Myocyte (in vitro differentiated cells): ENCODE data around the gene TAMM41. TPM values are rescaled to one million over a fixed set of nuclear protein-coding genes. Genes with fewer than 3 reads are reported as not detected.
"Not testable (repeated sequence)": the region's sequence is repeated elsewhere in the genome, so short reads cannot be mapped to it uniquely, and the experiment has no call there.

Experiments
- DNase-seq: peaks from one replicate; pipeline ENCODE4 v3.0.0-alpha.2; 2012; ENCODE audit warnings: low read depth
- polyA plus RNA-seq: library from polyadenylated mRNA; unstranded; fragments of >200 nt; gene quantifications from one replicate; pipeline ENCODE4 v1.2.1, GENCODE V29; 2012; ENCODE audit warnings: missing spikeins
- total RNA-seq: library from RNA; depleted of rRNA; stranded (reverse); fragments of >200 nt; gene quantifications from 2 replicates; pipeline ENCODE4 v1.2.3, GENCODE V29; 2014

The TAMM41 gene, protein sequence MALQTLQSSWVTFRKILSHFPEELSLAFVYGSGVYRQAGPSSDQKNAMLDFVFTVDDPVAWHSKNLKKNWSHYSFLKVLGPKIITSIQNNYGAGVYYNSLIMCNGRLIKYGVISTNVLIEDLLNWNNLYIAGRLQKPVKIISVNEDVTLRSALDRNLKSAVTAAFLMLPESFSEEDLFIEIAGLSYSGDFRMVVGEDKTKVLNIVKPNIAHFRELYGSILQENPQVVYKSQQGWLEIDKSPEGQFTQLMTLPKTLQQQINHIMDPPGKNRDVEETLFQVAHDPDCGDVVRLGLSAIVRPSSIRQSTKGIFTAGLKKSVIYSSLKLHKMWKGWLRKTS
- 7.4 and 8.6 TPM in 2 replicates for total RNA-seq
- 15.0 TPM for polyA plus RNA-seq

DNA sequence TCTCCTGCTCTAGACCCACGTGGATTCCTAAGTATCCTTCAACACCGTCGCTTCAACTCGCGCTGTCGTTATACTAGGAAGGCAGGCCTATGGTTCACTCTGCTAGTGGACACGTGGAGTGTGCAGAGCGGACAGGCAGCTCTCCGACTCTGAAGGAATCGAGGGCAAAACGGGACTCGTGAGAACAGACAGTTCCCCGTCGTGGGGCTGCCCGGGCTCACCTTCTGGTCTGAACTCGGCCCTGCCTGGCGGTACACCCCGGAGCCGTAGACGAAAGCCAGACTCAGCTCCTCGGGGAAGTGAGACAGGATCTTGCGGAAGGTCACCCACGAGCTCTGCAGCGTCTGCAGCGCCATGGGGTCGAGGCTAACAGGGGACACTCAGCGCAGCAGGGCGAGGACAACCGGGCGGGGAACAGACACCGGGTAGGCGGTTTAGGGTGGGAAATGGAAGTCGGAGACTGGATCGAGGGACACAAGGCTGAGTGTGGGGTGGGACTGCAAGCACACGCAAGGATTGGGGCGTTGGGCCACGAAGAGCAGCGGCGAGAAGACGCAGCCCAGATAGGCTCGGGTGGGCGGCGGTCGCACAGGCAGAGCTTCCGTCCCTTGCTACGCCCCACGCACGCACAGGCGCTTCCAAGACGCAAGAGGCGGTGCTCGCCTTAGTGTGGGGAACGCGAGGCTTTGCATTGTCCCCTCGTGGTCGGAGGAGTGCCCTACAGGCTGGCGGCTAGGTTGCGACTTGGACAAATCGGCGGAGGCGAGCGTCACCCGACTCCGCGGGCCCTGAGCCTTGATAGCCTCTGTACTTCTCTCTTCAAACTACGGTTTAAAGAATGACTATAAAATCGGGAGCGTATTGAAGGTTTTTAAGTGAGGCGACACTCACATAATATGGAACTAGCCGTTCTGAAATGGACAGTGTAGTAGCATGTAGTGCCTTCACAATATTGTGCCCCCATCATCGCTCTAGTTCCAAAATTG lies at the start of gene TAMM41:
Gene TAMM41 (minus strand): TSS at position 605 of the 986 bp plus-strand sequence. CDS start 249 bp downstream, at position 356.
- DNase-seq: peak; percentile 94

DNA sequence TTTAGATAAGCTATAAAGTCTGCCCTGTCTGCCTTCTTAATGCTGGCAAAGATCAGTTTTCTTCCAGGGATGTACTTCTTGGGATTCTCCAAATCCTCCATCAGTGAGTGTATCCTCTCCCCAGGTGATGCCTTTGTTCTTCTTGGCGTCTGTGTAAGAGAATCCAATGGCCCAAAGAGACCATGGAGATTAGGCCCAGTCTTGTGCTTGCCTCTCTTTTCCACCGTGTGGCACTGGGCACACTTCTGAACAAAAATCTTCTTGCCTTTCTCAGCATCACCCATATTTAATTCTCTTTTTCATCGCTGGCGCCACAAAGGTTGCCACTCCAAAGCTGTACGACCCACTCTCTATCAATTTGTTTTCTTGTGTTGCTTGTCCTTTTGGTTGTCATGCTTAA lies 32.2 kb upstream of the TAMM41 start:
- DNase-seq: no peak

DNA sequence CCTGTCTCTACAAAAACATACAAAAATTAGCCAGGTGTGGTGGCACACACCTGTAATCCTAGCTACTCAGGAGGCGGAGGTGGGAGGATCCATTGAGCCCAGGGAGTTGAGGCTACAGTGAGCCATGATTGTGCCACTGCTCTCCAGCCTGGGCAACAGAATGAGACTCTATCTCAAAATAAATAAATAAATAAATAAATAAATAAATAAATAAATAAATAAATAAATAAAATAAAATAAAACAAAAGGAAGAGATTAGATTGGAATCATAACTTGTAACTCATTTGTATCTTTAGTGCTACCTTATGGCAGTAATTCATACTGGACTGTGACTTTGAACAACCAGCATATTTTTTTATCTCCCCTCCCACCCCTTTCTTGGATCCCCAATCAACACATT lies 28.0 kb upstream of the TAMM41 start:
- DNase-seq: not testable (repeated sequence)

DNA sequence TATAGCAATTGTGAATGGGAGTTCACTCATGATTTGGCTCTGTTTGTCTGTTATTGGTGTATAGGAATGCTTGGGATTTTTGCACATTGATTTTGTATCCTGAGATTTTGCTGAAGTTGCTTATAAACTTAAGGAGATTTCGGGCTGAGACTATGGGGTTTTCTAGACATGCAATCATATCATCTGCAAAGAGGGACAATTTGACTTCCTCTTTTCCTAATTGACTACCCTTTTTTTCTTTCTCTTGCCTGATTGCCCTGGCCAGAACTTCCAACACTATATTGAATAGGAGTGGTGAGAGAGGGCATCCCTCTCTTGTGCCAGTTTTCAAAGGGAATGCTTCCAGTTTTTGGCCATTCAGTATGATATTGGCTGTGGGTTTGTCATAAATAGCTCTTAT lies 17.1 kb upstream of the TAMM41 start:
- DNase-seq: not testable (repeated sequence)

DNA sequence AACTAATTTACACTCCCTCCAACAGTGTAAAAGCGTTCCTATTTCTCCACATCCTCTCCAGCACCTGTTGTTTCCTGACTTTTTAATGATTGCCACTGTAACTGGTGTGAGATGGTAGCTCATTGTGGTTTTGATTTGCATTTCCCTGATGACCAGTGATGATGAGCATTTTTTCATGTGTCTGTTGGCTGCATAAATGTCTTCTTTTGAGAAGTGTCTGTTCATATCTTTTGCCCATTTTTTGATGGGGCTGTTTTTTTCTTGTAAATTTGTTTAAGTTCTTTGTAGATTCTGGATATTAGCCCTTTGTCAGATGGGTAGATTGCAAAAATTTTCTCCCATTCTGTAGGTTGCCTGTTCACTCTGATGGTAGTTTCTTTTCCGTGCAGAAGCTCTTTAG lies 15.9 kb upstream of the TAMM41 start:
- not testable (repeated sequence) for DNase-seq

DNA sequence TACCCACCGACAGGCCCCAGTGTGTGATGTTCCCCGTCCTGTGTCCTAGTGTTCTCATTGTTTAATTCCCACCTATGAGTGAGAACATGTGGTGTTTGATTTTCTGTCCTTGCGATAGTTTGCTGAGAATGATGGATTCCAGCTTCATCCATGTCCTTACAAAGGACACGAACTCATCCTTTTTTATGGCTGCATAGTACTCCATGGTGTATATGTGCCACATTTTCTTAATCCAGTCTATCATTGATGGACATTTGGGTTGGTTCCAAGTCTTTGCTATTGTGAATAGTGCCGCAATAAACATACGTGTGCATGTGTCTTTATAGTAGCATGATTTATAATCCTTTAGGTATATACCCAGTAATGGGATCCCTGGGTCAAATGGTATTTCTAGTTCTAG lies 15.5 kb upstream of the TAMM41 start:
- not testable (repeated sequence) for DNase-seq

DNA sequence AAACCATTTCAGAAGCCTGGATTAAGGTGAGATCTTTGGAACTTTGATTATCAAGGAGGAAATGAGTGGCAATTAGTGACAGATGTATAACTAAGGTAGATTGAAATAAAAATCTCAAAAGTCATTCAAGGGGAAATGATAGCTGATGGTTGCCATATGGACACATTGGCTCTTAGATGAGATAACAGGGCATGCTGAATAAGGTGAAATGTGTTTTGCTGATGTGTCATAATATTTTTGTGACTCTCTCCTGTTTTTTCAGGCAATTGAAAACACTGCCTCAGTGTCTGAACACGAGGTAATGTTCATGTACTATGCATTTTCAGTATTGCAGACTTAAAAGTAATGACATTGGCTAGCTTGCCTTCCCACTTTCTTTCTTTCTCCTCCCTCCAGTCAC lies 13.5 kb upstream of the TAMM41 start:
- DNase-seq: not testable (repeated sequence)

DNA sequence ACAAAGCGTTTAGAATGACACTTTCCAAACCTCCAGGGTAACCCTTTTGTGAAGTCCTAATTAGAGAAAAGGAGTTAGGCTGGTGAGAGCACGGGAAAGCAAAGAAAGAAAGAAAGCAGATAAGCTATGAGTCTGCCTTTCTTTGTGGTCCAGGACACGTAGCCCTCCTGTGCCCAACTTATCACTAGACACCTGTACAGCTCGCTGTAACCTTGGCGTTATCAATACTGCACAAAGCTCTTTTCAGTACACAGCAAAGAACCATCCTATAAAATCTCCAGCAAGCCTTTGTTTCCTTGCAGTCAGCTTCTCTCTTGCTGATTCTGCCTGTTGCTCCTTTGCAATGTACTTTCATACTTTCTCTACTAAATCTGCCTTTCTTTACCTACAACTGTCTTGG lies 6.8 kb upstream of the TAMM41 start:
- no peak for DNase-seq

DNA sequence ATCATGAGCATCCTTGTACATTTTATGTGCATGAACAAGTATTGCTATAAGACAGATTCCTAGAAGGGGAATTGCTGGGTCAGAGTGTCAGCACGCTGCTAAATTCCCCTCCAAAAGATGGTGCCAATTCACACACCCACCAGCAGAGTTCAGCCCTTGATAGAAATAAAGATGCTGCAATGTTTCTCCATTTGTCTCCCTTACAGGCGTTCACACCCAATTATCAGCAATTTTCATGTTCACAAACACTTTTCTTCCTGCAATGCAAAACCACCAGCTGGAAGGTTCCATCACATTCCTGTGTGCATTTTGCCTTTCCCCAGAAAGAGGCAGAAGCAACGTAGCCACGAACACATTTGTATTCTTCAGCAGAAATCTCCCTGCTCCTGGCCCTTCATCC lies 3.3 kb upstream of the TAMM41 start:
- no peak for DNase-seq

DNA sequence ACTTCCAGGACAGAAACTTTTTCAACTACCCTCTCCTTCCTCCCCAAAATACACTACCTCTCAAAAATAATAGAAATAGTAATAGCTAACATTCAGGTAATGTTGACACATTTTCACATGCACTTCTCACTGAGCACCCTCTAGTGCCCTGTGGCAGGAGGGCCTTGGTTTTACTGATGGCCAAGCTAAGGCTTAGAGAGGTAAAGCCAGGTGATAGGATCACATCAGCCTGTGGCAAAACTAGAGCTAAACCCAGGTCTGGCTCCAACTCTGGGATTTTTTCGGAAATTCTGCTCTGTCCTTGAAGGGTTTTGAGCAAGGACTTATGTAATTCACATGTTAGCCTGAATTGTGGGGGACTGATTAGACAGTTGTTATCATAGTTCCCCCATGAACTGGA lies 922 bp upstream of the TAMM41 start:
- no peak for DNase-seq

DNA sequence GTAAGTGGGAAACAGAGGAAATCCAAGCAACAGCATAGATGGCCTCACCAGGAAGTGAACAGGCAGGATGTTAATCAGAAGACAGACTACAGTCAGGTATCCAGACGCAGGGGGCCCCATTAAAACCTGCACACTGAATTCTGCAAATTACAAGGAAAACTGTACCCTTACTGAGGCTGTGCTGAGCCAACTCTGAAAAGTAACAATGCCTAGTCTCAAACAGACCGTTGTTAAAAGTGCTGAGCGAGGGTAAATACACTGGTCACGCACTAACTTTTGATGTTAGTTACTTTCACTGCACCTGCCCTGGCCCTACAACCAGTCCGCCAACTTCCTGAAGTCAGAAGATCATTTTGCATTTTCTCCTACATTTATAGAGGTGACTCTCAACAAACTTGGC lies 1.0 kb downstream of the TAMM41 start:
- no peak for DNase-seq

DNA sequence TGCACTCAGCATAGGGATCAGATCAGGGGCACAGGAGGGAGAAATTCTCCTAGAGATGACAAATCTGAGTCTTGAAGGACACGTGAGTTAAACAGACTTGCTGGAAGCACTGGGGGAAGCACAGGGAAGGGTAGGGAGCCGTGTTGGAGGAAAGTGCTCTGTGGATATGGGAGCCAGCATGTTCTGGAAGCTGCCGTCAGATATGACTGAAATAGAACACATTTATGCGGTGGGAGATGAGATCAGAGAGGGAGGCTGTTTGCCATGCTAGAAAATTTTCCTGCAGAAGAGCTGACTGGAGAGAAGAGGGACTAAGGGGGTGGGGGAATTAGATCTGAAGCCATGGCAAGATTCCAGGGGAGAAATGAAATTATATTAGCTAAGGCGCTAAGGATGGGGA lies 1.8 kb downstream of the TAMM41 start:
- peak; percentile 3 for DNase-seq

DNA sequence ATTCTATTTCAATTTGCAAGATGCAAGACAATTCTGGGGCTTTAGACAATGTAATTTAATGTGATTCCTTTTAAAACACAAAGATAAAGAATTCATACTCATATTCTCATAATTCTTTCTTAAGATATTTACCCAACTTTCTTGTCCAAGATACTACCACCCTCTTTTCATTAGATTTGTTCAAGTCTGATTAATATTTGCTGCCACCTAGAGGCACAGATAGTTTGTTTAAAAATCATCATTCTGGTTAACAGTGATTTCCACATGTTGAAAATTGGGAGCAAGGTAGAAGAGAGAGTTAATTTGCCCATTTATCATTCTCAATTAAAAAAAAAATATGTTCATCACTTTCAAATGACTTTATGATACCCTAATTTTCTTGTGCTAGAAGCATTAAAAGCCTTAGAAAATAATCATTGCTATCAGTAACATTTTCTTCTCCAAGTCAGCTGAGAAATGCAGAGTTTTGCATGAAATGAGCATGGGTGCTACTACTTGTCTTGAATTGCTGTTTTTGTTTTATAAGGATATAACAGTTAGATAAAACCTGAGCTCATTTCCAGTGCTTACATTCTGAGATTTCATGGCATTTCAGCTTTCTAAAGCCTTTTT lies 11.6 kb downstream of the TAMM41 start:
- peak; percentile 25 for DNase-seq

DNA sequence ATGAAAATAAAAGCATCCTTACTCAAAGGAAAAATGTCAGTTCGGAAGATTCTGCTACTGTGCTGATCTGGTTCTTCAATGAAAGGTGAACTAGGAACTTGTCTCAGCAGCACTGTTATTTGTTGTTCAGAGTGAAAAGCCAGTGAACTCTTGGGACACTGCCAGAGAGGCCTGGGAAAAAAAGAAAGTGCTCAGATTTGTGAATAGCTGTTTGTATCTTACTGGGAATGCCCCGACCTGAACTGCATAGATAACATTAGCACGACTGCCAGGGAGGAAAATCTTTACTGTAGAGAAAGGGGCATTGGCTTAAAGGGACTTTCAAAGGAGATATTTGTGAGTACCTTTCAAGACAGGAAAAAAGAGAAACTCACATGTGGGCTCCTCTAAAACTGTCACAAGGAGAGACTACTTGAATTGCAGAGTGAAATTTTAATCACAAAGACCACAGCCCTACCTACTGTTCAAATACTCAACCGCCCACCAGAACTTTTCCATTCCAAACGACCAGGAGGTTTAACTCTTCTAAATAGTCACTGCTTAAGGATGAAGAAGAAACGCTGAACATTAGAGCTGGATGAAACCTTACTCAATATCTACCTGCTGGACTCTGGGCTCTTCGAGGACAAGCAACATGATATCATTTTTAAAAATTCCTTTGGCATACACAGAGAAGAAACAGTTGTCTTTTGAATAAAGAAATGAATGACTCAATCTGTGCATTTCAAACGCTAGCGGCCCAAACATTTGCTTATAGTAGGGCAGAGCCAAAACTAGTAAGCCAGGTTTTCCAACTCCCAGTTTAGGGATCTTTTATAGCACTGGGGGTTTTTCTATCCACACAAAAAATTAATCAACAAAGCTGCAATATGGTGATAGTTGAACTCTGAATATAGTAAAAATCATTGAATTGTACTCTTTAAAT lies 13.4 kb downstream of the TAMM41 start:
- DNase-seq: no peak

DNA sequence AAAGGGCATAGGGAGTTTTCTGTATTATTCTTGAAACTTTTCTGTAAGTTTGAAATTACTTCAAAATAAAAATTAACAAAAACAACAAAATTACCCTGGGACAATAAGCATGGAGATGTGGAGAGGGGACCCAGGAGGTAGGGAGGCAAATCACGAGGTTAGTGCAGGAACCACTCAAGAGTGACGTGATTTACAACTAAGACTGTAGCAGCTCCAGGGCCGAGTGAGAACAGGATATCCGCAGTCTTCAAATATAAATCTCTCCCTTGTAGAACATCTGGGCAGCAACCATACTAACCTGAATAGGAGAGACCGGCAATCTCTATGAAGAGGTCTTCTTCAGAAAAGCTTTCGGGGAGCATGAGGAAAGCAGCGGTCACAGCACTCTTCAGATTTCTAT lies 17.3 kb downstream of the TAMM41 start:
- DNase-seq: no peak

DNA sequence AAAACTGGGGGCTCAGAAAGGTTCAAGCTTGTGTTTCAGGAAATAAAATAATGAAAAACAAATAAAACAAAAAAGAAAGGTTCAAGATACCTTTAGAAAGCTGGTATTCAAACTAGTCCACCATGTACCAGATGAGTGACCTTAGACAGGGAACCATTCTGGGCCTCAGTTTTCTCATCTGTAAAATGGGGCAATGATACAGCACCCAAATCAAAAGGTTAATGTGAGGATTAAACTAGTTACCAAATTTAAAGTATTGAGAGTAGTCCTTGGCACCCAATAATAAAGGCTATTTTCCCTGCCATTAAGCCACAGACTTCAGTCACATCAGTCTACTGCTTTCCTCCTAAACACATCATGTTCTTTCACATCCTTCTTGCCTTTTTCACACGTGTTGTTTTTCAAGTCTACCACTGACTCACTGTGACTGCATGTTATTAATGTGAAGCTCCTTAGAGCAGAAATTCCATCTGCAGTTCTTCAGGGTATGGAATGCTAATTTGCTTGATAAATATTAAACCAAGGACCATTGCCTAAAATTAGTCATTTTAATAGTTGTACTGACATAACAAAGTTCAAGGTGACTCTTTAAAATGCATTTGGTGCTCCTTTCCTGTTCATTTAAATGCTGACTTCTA lies 19.9 kb downstream of the TAMM41 start:
- DNase-seq: no peak

DNA sequence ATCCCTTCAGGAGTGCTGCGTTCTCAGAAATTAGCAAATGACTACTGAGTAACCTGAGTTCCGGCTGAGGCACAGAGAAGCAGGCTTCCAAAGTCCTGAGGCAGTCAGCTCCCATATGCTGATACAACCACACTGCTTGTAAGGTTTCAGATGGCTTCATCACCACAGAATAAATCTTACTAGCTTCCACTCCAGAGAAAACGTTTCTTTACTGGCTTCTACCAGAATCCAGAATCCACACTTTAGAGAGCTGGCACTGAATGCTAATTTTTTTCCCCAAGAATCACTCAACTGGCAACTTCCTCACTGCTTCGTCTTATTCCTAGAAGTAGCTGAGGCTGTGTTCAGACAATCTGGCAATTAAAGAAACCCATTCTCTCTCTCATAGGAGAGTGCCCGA lies 21.4 kb downstream of the TAMM41 start:
- no peak for DNase-seq

DNA sequence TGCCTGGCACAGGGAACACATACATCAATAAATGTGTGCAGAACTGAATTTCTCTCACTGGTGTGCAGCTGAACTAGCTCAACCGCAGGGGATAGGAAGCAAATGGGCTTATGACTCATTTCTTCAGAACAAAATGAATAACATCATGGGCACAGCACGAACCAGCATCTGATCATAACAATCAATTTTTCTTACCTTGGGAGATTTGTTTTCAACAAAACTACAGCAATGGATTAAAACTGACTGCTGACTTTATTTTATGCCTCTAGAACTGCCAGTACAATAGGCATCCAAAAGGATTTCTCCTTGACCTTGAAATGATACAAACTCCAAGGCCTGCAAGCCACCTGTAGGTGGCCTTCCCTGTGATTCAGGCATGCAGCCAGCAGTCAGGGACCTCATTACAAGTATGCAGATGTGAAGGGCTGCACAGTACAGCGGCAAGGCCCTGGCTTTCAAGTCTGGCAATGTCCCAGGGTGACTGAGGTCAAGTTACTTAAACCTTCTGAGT lies 26.1 kb downstream of the TAMM41 start:
- DNase-seq: peak; percentile 18

DNA sequence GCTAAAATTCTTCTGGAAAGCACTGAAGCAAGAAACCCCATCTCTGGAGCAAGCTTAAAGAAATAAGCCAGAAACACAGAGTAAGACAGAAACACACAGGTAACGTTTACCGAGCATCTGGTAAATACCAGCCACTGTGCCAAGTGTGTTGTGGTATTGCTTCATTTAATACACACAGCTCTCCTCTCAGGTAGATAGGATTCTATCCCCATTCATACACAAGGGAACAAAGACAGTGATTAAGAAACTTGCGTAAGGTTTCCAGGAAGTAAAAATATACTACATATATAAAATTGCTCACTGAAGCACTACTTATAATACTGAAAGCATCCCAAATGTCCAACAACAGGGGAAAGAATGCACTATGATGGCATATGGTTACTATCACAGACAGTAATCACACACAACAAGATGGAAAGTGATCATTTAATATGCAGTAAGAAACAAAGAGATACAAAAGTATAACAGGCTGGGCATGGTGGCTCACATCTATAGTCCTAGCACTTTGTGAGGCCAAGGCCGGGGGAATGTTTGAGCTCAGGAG lies 27.5 kb downstream of the TAMM41 start:
- no peak for DNase-seq

DNA sequence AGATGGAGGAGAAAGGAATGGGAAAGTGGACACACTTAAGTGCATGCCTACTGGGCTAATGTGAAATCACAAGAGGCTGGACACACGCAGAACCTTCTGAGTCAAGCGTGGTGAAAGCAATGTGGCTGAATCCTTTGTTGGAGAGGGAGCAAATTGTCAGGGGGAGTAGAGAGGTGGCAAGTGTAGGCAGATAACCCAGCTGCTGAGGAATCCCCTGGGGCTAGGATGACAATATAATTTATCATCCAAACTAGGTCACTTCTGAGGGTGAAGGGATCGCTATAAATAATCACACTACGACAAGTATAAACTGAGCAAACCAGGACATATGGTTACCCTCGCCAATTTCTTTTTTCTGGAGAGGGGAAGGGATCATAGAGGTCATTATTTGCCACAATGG lies 28.7 kb downstream of the TAMM41 start:
- DNase-seq: peak; percentile 89
